Esophagus squamous epithelium (tissue), 4 donors: Measurements from ENCODE around the gene DDX55.

Experiments used
- POLR2A ChIP-seq, 4 donors: fragments of 450-650 bp; IDR thresholded peaks; one replicate each; pipeline ENCODE4 v1.6.1; 2017; ENCODE audit warnings: antibody characterized with exemption in 4 of 4, mild to moderate bottlenecking in 4 of 4, moderate library complexity in 3 of 4
- TF ChIP-seq, protein P1 (sequence below), 6 experiments: fragments of 450-650 bp in 4 of 6; fragments of 200-600 bp in 2 of 6; sonication (generic) in 2 of 6; IDR thresholded peaks; one replicate each; pipeline ENCODE4 v1.5.1; 2016 to 2019; ENCODE audit warnings: antibody characterized with exemption in 6 of 6, mild to moderate bottlenecking in 4 of 6, moderate library complexity in 4 of 6

- TF ChIP-seq, protein P1, sequence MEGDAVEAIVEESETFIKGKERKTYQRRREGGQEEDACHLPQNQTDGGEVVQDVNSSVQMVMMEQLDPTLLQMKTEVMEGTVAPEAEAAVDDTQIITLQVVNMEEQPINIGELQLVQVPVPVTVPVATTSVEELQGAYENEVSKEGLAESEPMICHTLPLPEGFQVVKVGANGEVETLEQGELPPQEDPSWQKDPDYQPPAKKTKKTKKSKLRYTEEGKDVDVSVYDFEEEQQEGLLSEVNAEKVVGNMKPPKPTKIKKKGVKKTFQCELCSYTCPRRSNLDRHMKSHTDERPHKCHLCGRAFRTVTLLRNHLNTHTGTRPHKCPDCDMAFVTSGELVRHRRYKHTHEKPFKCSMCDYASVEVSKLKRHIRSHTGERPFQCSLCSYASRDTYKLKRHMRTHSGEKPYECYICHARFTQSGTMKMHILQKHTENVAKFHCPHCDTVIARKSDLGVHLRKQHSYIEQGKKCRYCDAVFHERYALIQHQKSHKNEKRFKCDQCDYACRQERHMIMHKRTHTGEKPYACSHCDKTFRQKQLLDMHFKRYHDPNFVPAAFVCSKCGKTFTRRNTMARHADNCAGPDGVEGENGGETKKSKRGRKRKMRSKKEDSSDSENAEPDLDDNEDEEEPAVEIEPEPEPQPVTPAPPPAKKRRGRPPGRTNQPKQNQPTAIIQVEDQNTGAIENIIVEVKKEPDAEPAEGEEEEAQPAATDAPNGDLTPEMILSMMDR (IDR thresholded peaks at IDR 0.05) = no peak
- no peak for TF ChIP-seq POLR2A (IDR thresholded peaks at IDR 0.05)
Observed at GRCh38 chr12:123617580-123617979, 15.7 kb downstream of the DDX55 start.
